ENCODE measurements around the gene ODAD4. TPM values are rescaled to one million over a fixed set of nuclear protein-coding genes. Genes with fewer than 3 reads are reported as not detected.
A peak's percentile ranks its signal among the peaks of the same experiment; 100 is the strongest.

Gene ODAD4
- total RNA-seq, 1 experiment from 2014 or later, result 0.15 TPM

GRCh38 chr17:41894791-41895331 is 35.6 kb upstream of the ODAD4 start:
- no peak for ATAC-seq

GRCh38 chr17:41895617-41896016 is 34.8 kb upstream of the ODAD4 start:
- no TSS peak for BruUV-seq (replicated peaks)
- no peak for ATAC-seq
- no peak overlapping the region for H3K27ac ChIP-seq (ENCODE audit: low read length)
- H3K36me3 ChIP-seq (ENCODE audit: low read depth, low read length), result peaks cover 21% of the 10 kb centered on the region
- no peaks in the 10 kb centered on the region for H3F3A ChIP-seq (ENCODE audit: low read length, unreplicated experiment)
- no peak overlapping the region for H3K4me2 ChIP-seq (ENCODE audit: low read length)
- no peaks in the 10 kb centered on the region for H3K4me1 ChIP-seq (ENCODE audit: insufficient read depth, low read length)
- no peaks in the 10 kb centered on the region for H3K9me2 ChIP-seq (replicated peaks; ENCODE audit: low read length)
- TF ChIP-seq EZH2phosphoT487 (IDR thresholded peaks at IDR 0.05; ENCODE audit: borderline replicate concordance, low read length) (no peak), EZH2 (IDR thresholded peaks at IDR 0.05; ENCODE audit: low read length, unreplicated experiment) (no peak), CTCF (conservative IDR thresholded peaks at IDR 0.05; ENCODE audit: low read depth, low read length) (no peak)
- POLR2A ChIA-PET (ENCODE audit: unreplicated experiment), result no interaction called here
- no peaks in the 10 kb centered on the region for H4K20me1 ChIP-seq (ENCODE audit: low read length)
- intact Hi-C loops (cut with micrococcal nuclease), result no loop called here
- no peaks in the 10 kb centered on the region for H3K9me3 ChIP-seq (ENCODE audit: low read length)
- DNase-seq, result no peak
- H2AFZ ChIP-seq (ENCODE audit: low read length), result no peak overlapping the region
- CTCF ChIA-PET, result no interaction called here
- no peaks in the 10 kb centered on the region for H3K27me3 ChIP-seq (ENCODE audit: low read length)
- H3K9ac ChIP-seq (ENCODE audit: low read length), result no peak overlapping the region
- H3K4me3 ChIP-seq (ENCODE audit: low read length), result no peak overlapping the region
- no peaks in the 10 kb centered on the region for H3K79me2 ChIP-seq (ENCODE audit: low read length)

More at GRCh38 chr17:41894791-41895331, 35.6 kb upstream of the ODAD4 start:
- CTCF ChIA-PET, result no interaction called here
- no peaks in the 10 kb centered on the region for H3F3A ChIP-seq (ENCODE audit: low read length, unreplicated experiment)
- H3K9ac ChIP-seq (ENCODE audit: low read length), result no peak overlapping the region
- no peaks in the 10 kb centered on the region for H3K4me1 ChIP-seq (ENCODE audit: insufficient read depth, low read length)
- H3K27ac ChIP-seq (ENCODE audit: low read length), result no peak overlapping the region
- TF ChIP-seq CTCF (conservative IDR thresholded peaks at IDR 0.05; ENCODE audit: low read depth, low read length), result no peak
- TF ChIP-seq EZH2phosphoT487 (IDR thresholded peaks at IDR 0.05; ENCODE audit: borderline replicate concordance, low read length), result no peak
- TF ChIP-seq EZH2 (IDR thresholded peaks at IDR 0.05; ENCODE audit: low read length, unreplicated experiment), result no peak
- H3K9me2 ChIP-seq (replicated peaks; ENCODE audit: low read length), result no peaks in the 10 kb centered on the region
- no peak overlapping the region for H3K4me2 ChIP-seq (ENCODE audit: low read length)
- peaks cover 23% of the 10 kb centered on the region for H3K36me3 ChIP-seq (ENCODE audit: low read depth, low read length)
- H3K4me3 ChIP-seq (ENCODE audit: low read length), result no peak overlapping the region
- no peaks in the 10 kb centered on the region for H3K27me3 ChIP-seq (ENCODE audit: low read length)
- POLR2A ChIA-PET (ENCODE audit: unreplicated experiment), result interaction anchor here (0.6 kb wide), 1 partner anchor 14 kb away, joined by 3 read pairs; no protein-coding TSS in a partner anchor
- BruUV-seq (replicated peaks), result no TSS peak
- no peaks in the 10 kb centered on the region for H3K9me3 ChIP-seq (ENCODE audit: low read length)
- no peaks in the 10 kb centered on the region for H4K20me1 ChIP-seq (ENCODE audit: low read length)
- peak; percentile 30 for DNase-seq
- no peaks in the 10 kb centered on the region for H3K79me2 ChIP-seq (ENCODE audit: low read length)
- no peak overlapping the region for H2AFZ ChIP-seq (ENCODE audit: low read length)
- intact Hi-C loops (cut with micrococcal nuclease), result no loop called here

GRCh38 chr17:41896726-41897125 is 33.7 kb upstream of the ODAD4 start:
- POLR2A ChIA-PET (ENCODE audit: unreplicated experiment), result no interaction called here
- intact Hi-C loops (cut with micrococcal nuclease), result no loop called here

More at GRCh38 chr17:41896726-41897125, 33.7 kb upstream of the ODAD4 start:
- H2AFZ ChIP-seq (ENCODE audit: low read length), result no peak overlapping the region
- H3K4me3 ChIP-seq (ENCODE audit: low read length), result no peak overlapping the region
- CTCF ChIA-PET, result no interaction called here
- no peaks in the 10 kb centered on the region for H3F3A ChIP-seq (ENCODE audit: low read length, unreplicated experiment)
- no peak for DNase-seq
- H3K36me3 ChIP-seq (ENCODE audit: low read depth, low read length), result peaks cover 16% of the 10 kb centered on the region
- 0 out of 2 replicates have a peak, but pooled peaks have one; percentile 9 for TF ChIP-seq CTCF (conservative IDR thresholded peaks at IDR 0.05; ENCODE audit: low read depth, low read length)
- TF ChIP-seq EZH2 (IDR thresholded peaks at IDR 0.05; ENCODE audit: low read length, unreplicated experiment), result no peak
- H3K9me2 ChIP-seq (replicated peaks; ENCODE audit: low read length), result no peaks in the 10 kb centered on the region
- H3K9me3 ChIP-seq (ENCODE audit: low read length), result no peaks in the 10 kb centered on the region
- H3K27me3 ChIP-seq (ENCODE audit: low read length), result no peaks in the 10 kb centered on the region
- H3K27ac ChIP-seq (ENCODE audit: low read length), result no peak overlapping the region
- H3K79me2 ChIP-seq (ENCODE audit: low read length), result no peaks in the 10 kb centered on the region
- no peaks in the 10 kb centered on the region for H3K4me1 ChIP-seq (ENCODE audit: insufficient read depth, low read length)
- H4K20me1 ChIP-seq (ENCODE audit: low read length), result no peaks in the 10 kb centered on the region
- no peak overlapping the region for H3K4me2 ChIP-seq (ENCODE audit: low read length)
- no peak for ATAC-seq
- BruUV-seq (replicated peaks), result no TSS peak
- H3K9ac ChIP-seq (ENCODE audit: low read length), result no peak overlapping the region
